Fibroblast of mammary gland (primary cell): ENCODE results near the gene MACROH2A1.
A peak's percentile ranks its signal among the peaks of the same experiment; 100 is the strongest.

Experiments used
- DNase-seq: peaks from one replicate; pipeline ENCODE4 v3.0.0-alpha.2; 2010; ENCODE audit warnings: low read depth
- H3K4me3 ChIP-seq: 2 replicates; pipeline ENCODE4 v1.5.1; 2011; ENCODE audit warnings: low read depth, mild to moderate bottlenecking, low read length, moderate library complexity; ENCODE audit not compliant: control insufficient read depth
- TF ChIP-seq, protein P1 (sequence below): conservative IDR thresholded peaks from 2 replicates; pipeline ENCODE4 v1.5.1; 2011; ENCODE audit warnings: low read depth, low read length, inconsistent platforms; ENCODE audit not compliant: control insufficient read depth, insufficient read depth

The MACROH2A1 gene

DNA sequence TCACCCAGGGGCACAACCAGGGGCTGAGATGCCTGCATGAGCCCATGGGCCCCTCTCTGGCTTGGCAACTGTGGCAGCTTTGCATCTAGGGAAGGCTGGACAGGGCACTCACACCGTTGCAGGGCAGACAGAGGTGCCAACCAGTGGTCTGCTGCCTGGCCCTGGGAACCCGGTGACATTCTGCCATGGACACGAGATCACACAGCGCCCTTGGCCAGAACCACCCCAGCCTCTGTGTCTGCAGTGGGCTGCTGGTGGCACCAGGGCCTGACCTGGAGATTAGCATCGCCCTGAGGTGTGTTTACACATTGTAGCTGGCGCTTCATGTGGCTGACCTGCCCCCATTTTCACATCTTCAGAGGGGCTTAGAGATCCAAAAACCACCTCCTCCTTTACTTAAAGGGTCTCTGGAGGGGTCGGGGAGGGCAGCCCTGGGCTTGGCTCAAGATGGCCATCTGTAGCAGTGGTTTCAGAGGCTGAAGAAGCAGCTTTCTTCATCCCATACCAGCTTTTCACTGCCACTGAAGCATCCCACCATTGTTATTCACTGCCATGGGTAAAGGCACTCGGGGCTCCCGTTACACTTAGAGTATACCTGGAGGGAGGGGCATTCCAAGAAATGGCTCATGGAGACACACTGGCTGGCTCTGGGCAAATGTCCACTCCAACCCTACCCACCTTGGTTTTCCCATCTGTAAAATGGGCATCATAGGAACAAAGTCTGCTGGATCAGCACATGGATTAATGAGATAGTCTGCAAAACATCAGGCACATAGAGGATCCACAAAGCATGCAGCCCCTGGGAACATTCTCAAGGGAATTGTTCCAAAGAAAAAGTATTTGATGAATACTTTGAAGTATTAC lies 36.7 kb upstream of the MACROH2A1 start:
- no peak overlapping the region for H3K4me3 ChIP-seq
- TF ChIP-seq, protein P1, sequence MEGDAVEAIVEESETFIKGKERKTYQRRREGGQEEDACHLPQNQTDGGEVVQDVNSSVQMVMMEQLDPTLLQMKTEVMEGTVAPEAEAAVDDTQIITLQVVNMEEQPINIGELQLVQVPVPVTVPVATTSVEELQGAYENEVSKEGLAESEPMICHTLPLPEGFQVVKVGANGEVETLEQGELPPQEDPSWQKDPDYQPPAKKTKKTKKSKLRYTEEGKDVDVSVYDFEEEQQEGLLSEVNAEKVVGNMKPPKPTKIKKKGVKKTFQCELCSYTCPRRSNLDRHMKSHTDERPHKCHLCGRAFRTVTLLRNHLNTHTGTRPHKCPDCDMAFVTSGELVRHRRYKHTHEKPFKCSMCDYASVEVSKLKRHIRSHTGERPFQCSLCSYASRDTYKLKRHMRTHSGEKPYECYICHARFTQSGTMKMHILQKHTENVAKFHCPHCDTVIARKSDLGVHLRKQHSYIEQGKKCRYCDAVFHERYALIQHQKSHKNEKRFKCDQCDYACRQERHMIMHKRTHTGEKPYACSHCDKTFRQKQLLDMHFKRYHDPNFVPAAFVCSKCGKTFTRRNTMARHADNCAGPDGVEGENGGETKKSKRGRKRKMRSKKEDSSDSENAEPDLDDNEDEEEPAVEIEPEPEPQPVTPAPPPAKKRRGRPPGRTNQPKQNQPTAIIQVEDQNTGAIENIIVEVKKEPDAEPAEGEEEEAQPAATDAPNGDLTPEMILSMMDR = no peak
- no peak for DNase-seq

- H3K4me3 ChIP-seq = no peak overlapping the region
- TF ChIP-seq, protein P1 = no peak
- peak; percentile 52 for DNase-seq
These were observed 35.8 kb upstream of the MACROH2A1 start for GRCh38 chr5:135434591-135435466.

DNA sequence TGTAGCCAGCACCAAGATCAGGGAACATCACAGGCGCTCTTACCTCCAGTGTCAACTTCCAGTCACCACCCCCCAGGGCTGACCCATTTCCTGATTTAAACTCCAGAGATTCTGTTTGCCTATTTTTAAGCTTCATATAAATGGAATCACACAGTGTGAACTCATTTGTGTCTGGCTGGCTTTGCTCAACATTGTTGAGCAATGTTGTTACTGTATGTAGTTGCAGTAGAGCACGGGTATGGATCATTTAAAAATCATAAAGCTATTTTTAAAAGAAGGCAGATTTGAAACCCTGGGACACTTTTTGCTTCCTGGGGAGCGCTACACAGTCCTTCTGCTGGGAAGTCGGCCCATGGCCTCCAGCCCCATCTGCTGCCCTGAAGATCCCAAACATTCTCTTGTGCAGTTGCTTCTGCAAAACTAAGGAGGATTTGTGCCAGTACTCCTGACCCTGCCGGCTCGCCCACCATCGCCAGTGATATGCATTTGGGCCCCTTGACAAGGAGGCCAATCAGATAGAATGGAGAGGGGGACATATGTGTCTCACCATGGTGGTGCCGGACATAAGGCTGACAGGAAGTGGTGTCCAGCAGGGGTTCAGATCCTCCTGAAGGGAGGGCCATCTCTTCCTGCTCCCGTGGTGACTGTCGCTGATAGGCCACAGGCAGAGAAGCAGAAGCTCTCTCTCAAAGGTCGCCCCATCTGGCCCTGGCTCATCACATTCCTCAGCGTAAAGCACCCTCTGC lies 34.8 kb upstream of the MACROH2A1 start:
- TF ChIP-seq, protein P1 = no peak
- DNase-seq = peak; percentile 30
- H3K4me3 ChIP-seq = no peak overlapping the region

GRCh38 chr5:135432113-135432512 lies 33.1 kb upstream of the MACROH2A1 start:
- no peak overlapping the region for H3K4me3 ChIP-seq
- TF ChIP-seq, protein P1 = no peak
- DNase-seq = no peak

DNA sequence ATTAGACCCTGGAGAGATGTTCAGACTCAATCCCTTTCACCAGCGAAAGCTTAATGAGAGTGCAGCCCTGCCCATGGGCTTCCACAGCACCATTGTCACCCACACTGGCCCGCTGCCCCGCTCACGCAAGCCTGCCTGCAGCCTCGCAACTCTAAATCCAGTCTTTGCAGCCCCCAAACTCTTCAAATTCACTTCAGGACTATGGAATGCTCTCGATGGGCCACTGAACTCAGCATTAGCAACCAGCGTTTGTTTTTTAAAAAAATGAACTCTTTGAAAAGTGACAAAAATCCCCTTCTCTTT lies 31.1 kb upstream of the MACROH2A1 start:
- no peak overlapping the region for H3K4me3 ChIP-seq
- TF ChIP-seq, protein P1 = no peak
- DNase-seq = no peak
